Parathyroid adenoma (tissue), 2 donors: Measurements from ENCODE around the gene CEP152.

Experiments used
- H2AFZ ChIP-seq: fragments of 300-600 bp; sonication (generic); one replicate; pipeline ENCODE4 v1.7.0; 2017; ENCODE audit warnings: antibody characterized with exemption, mild to moderate bottlenecking
- H3K27ac ChIP-seq: fragments of 300-600 bp; sonication (generic); one replicate; pipeline ENCODE4 v1.7.0; 2017
- H3K27me3 ChIP-seq: fragments of 300-600 bp; sonication (generic); one replicate; pipeline ENCODE4 v1.7.0; 2017; ENCODE audit warnings: low read length; ENCODE audit not compliant: control insufficient read depth, insufficient read depth
- H3K36me3 ChIP-seq: fragments of 300-600 bp; sonication (generic); one replicate; pipeline ENCODE4 v1.7.0; 2017; ENCODE audit warnings: low read length; ENCODE audit not compliant: control insufficient read depth, insufficient read depth
- H3K4me1 ChIP-seq: fragments of 300-600 bp; sonication (generic); one replicate; pipeline ENCODE4 v1.7.0; 2017; ENCODE audit warnings: control low read depth
- H3K4me2 ChIP-seq: fragments of 300-600 bp; sonication (generic); one replicate; pipeline ENCODE4 v1.7.0; 2017; ENCODE audit warnings: low read length
- H3K4me3 ChIP-seq: fragments of 300-600 bp; sonication (generic); one replicate; pipeline ENCODE4 v1.7.0; 2017; ENCODE audit warnings: low read depth, low read length
- H3K79me2 ChIP-seq: fragments of 300-600 bp; sonication (generic); one replicate; pipeline ENCODE4 v1.7.0; 2017; ENCODE audit warnings: control low read depth
- H3K9ac ChIP-seq: fragments of 300-600 bp; sonication (generic); one replicate; pipeline ENCODE4 v1.7.0; 2017; ENCODE audit warnings: mild to moderate bottlenecking
- H3K9me3 ChIP-seq: fragments of 300-600 bp; sonication (generic); one replicate; pipeline ENCODE4 v1.7.0; 2017; ENCODE audit warnings: low read length; ENCODE audit not compliant: control insufficient read depth
- CTCF ChIP-seq: fragments of 300-600 bp; sonication (generic); IDR thresholded peaks from one replicate; pipeline ENCODE4 v1.7.0; 2017; ENCODE audit warnings: antibody characterized with exemption, mild to moderate bottlenecking
- donor health status: primary hyperparathyroidism.

CEP152 gene

GRCh38 chr15:48723969-48724368, 86.9 kb downstream of the CEP152 start:
- no peak for TF ChIP-seq CTCF
- no peak overlapping the region for H3K27ac ChIP-seq

GRCh38 chr15:48722764-48723661, 87.9 kb downstream of the CEP152 start:
- no peaks in the 10 kb centered on the region for H3K79me2 ChIP-seq
- no peaks in the 10 kb centered on the region for H3K4me1 ChIP-seq
- no peak overlapping the region for H3K4me3 ChIP-seq
- no peaks in the 10 kb centered on the region for H3K9me3 ChIP-seq
- H3K36me3 ChIP-seq = no peaks in the 10 kb centered on the region
- no peak overlapping the region for H3K27ac ChIP-seq
- H3K9ac ChIP-seq = no peak overlapping the region
- no peak overlapping the region for H3K4me2 ChIP-seq
- TF ChIP-seq CTCF = no peak
- H3K27me3 ChIP-seq = no peaks in the 10 kb centered on the region
- no peak overlapping the region for H2AFZ ChIP-seq

More at GRCh38 chr15:48723969-48724368, 86.9 kb downstream of the CEP152 start:
- Histone ChIP-seq H3K4me2 (no peak overlapping the region), H2AFZ (no peak overlapping the region), H3K36me3 (no peaks in the 10 kb centered on the region), H3K27me3 (no peaks in the 10 kb centered on the region), H3K79me2 (no peaks in the 10 kb centered on the region), H3K4me1 (no peaks in the 10 kb centered on the region), H3K9ac (no peak overlapping the region), H3K4me3 (no peak overlapping the region), H3K9me3 (no peaks in the 10 kb centered on the region)

GRCh38 chr15:48721061-48721810, 89.6 kb downstream of the CEP152 start:
- no peak for TF ChIP-seq CTCF
- Histone ChIP-seq H3K4me2 (no peak overlapping the region), H3K9me3 (no peaks in the 10 kb centered on the region), H3K79me2 (no peaks in the 10 kb centered on the region), H3K36me3 (no peaks in the 10 kb centered on the region), H3K4me1 (no peaks in the 10 kb centered on the region), H3K27ac (no peak overlapping the region), H3K9ac (no peak overlapping the region), H2AFZ (no peak overlapping the region), H3K4me3 (no peak overlapping the region), H3K27me3 (no peaks in the 10 kb centered on the region)

GRCh38 chr15:48720646-48721045, 90.2 kb downstream of the CEP152 start:
- Histone ChIP-seq H3K9me3 (peaks cover 2% of the 10 kb centered on the region), H3K27ac (no peak overlapping the region), H3K4me3 (no peak overlapping the region), H3K4me2 (no peak overlapping the region), H3K79me2 (no peaks in the 10 kb centered on the region), H3K9ac (no peak overlapping the region), H2AFZ (no peak overlapping the region), H3K36me3 (no peaks in the 10 kb centered on the region), H3K4me1 (no peaks in the 10 kb centered on the region), H3K27me3 (no peaks in the 10 kb centered on the region)
- TF ChIP-seq CTCF = no peak
